ENCODE data around the gene SYT7.

The SYT7 gene

GRCh38 chr11:61553373-61554171 is 27.3 kb downstream of the SYT7 start:
- DNase-seq: no peak

GRCh38 chr11:61552108-61552635 is 28.7 kb downstream of the SYT7 start:
- DNase-seq: no peak

- no peak for DNase-seq
These were observed 29.2 kb downstream of the SYT7 start for GRCh38 chr11:61551634-61552033.

GRCh38 chr11:61550665-61551227 is 30.1 kb downstream of the SYT7 start:
- DNase-seq: no peak

- no peak for DNase-seq
These were observed 31.0 kb downstream of the SYT7 start for GRCh38 chr11:61549662-61550568.

- DNase-seq: no peak
These were observed 31.7 kb downstream of the SYT7 start for GRCh38 chr11:61549177-61549576.

GRCh38 chr11:61547246-61547645 is 33.6 kb downstream of the SYT7 start:
- DNase-seq: no peak

GRCh38 chr11:61546663-61547062 is 34.2 kb downstream of the SYT7 start:
- no peak for DNase-seq

GRCh38 chr11:61545921-61546320 is 35.0 kb downstream of the SYT7 start:
- DNase-seq: no peak

- no peak for DNase-seq
These were observed 35.5 kb downstream of the SYT7 start for GRCh38 chr11:61545341-61545740.

GRCh38 chr11:61544466-61544865 is 36.4 kb downstream of the SYT7 start:
- DNase-seq: no peak

GRCh38 chr11:61543606-61544306 is 37.1 kb downstream of the SYT7 start:
- no peak for DNase-seq

- DNase-seq: no peak
These were observed 38.2 kb downstream of the SYT7 start for GRCh38 chr11:61542705-61543104.

- no peak for DNase-seq
These were observed 38.8 kb downstream of the SYT7 start for GRCh38 chr11:61542024-61542461.

GRCh38 chr11:61541598-61541997 is 39.3 kb downstream of the SYT7 start:
- DNase-seq: no peak

GRCh38 chr11:61540528-61540927 is 40.3 kb downstream of the SYT7 start:
- DNase-seq: no peak

GRCh38 chr11:61539831-61540357 is 41.0 kb downstream of the SYT7 start:
- no peak for DNase-seq

GRCh38 chr11:61539006-61539405 is 41.9 kb downstream of the SYT7 start:
- no peak for DNase-seq

GRCh38 chr11:61538636-61538961 is 42.3 kb downstream of the SYT7 start:
- DNase-seq: no peak

GRCh38 chr11:61537326-61537725 is 43.5 kb downstream of the SYT7 start:
- DNase-seq: no peak

- no peak for DNase-seq
These were observed 44.1 kb downstream of the SYT7 start for GRCh38 chr11:61536676-61537270.

GRCh38 chr11:61535998-61536675 is 44.7 kb downstream of the SYT7 start:
- no peak for DNase-seq
